HG02759 (cell line): ENCODE data around the gene NXPH2.

ENCODE experiments used
- ATAC-seq: cut with Tn5 transposase; IDR thresholded peaks from one replicate; pipeline ENCODE4 v1.9.1; 2021; ENCODE audit warnings: mild to moderate bottlenecking, moderate library complexity; ENCODE audit not compliant: unreplicated experiment

NXPH2 gene

GRCh38 chr2:138779781-138780445 lies at the start of gene NXPH2:
Gene NXPH2, minus strand, starts transcription at chr2:138780390. Its CDS starts 149 bp downstream, at chr2:138780241.
- no peak for ATAC-seq

DNA sequence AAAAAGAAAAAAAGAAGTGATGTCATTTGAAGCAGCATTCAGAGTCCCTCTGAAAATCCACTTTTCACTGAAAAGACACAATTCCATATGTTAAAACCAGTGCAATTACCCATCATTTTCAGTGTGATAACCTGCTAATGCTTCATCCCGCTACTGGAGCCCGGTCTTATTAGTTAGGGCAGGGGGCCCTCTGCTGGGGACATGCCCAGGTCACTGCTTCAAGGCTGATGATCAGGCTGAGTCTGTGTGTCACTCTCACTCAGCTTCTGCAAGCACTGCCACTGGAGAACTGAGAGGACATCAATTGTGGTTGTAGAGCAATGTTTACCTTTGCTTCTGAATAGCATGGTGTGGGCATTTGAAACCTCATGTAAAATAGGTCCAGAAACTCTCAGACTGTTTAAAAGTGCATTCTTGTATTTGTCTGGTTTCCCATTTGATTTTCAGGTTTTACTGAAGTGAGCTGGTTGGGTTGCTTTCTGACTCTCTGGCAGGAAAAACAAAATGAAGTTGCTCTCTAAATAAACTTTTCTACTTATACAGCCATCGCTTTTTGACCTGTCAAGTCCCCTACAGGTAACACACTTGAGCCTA lies 49.2 kb upstream of the NXPH2 start:
- ATAC-seq: peak; percentile 70

GRCh38 chr2:138827426-138828054 lies 47.4 kb upstream of the NXPH2 start:
- ATAC-seq: peak; percentile 78

DNA sequence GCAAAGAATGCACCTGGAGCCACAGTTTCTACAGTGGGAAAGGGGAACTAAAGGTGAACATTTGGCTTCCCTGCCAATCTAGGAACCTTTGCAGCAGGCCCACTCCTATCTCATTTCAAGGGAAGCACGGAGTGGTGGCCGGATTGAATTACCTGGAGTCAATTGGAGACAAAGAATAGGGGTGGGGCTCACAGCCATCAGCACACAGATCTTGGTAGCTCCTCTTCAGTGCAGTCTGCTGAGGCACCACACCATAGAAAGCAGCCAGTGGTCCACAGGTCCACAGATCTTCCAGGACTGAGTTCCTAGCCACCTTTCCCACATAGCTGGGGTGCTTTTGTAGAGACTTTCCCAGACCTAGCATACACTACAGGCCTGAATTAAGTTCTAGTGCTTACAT lies 43.5 kb upstream of the NXPH2 start:
- no peak for ATAC-seq

- no peak for ATAC-seq
These were observed 39.8 kb upstream of the NXPH2 start for GRCh38 chr2:138819964-138820363.

GRCh38 chr2:138818556-138818955 lies 38.4 kb upstream of the NXPH2 start:
- no peak for ATAC-seq

GRCh38 chr2:138814123-138814898 lies 34.1 kb upstream of the NXPH2 start:
- no peak for ATAC-seq

DNA sequence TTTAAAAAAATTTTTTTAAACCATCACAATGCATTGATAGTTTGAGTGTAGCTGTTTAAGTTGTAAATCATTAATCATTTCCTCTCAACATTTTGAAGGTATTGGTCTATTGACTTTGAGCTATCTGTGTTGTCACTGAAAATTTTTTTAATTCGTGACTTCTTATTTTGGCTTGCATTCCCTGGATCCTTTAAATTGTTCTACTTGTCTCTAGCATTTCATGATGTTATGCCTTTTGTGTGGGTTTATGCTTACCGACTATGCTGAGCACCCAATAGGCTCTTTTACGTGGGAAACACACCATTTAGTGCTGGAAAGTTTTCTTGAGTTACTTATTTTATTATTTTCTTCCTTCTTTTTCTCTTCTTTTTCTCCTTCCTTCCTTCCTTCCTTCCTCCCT lies 31.2 kb upstream of the NXPH2 start:
- no peak for ATAC-seq

GRCh38 chr2:138794724-138795123 lies 14.5 kb upstream of the NXPH2 start:
- no peak for ATAC-seq

DNA sequence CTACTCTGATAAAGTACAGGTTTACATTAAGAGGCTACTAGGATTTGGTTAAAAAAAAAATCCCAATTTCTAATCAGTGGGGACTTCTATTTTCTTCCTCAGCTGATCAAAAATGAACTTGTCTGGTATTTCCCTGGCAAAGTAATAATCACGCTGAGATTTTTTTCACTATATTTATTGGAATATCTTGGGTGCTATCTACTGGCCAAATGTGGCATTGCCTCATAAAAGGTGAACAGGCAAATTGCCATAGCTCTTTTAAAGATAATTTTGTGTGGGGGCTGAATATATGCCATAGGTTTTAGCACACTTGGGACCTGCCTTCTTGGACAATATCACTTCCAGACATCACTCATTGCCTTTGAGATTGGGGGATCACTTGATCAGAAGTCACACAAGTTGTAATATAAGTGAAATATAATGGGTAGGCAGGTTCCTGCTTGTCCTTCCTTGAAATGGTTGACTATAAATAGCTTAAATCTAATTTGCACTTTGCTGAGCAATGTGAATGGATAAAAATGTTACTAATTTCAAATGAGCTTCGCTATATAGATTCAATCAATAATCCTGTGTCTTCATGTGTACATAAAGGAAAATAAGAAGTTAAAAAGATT lies 7.0 kb upstream of the NXPH2 start:
- ATAC-seq: peak; percentile 64

GRCh38 chr2:138782383-138782782 lies 2.2 kb upstream of the NXPH2 start:
- ATAC-seq: peak; percentile 38

GRCh38 chr2:138780908-138781307 lies 718 bp upstream of the NXPH2 start:
- ATAC-seq: no peak

GRCh38 chr2:138780446-138780880 lies 273 bp upstream of the NXPH2 start:
- ATAC-seq: no peak

DNA sequence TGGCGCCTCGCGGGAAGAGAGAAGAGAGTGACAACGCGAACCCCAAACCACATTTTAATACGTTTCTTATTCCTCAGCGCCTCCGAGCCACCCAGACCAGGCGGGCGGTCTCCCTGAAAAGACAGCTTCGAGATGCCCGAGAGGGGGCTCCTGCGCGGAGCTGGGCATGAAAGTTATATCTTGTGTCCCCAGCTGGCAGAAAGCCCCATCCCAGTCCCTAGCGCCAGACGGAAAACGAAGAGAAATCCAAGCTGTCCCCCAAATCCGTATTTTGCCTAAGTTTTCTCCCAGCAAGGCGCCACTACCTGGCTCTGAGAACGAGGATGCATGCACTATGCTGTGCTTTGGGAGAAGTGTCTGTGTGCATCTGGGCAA lies 797 bp downstream of the NXPH2 start:
- no peak for ATAC-seq

DNA sequence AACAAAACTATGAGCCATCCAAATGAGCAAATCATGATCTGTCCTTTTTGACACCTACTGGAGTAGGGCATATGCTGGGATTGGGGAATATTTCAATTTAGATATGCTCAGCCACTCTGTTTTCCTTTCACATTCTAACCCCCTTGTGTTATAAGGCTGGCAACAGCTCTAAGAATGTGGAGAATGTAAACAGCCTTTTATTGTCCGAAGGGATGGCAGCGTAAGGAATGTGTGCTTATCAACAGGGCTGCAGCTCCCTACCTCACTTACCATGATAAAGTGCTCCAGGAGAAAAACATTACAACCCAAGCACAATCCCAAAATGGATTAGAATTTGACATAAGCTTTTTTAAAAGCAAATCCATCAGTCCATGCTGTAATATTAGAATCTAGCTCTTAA lies 2.2 kb downstream of the NXPH2 start:
- ATAC-seq: no peak

DNA sequence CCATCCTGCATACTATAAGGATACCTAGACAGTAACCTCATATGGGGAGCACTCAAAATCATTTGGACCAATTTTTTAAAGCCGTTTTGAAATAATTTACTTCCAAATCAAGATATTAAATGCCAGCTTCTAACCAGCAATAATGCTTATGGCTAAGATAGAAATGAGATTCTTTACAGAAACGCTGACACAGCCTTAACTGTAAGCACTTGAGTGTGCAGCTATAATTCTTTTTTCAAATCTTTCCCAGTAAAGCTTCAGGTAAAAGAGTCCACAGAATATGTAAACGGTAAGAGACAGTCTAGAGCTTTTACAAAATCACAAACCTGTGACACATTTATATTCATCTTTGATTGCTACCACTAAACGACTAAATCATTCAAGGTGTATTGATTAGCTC lies 4.5 kb downstream of the NXPH2 start:
- ATAC-seq: no peak

DNA sequence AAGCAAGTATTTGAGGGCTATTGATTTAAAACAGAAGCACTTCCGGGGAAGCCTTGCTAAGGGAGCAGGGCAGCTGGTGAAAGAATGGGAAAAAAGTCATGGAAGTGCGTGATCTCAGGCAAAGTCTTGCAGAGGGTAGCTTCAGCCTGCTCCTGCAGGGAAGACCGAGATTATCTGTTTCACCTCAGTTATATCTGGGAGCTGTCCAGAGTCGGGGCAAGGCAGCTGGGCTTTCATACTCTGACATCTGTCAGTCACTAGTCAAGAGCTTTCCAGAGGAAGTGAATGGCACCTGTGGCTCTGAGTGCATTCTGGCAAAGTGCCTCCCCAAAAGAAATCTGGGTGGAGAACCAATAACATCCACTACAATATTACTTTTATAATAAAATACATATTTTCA lies 8.7 kb downstream of the NXPH2 start:
- ATAC-seq: no peak

DNA sequence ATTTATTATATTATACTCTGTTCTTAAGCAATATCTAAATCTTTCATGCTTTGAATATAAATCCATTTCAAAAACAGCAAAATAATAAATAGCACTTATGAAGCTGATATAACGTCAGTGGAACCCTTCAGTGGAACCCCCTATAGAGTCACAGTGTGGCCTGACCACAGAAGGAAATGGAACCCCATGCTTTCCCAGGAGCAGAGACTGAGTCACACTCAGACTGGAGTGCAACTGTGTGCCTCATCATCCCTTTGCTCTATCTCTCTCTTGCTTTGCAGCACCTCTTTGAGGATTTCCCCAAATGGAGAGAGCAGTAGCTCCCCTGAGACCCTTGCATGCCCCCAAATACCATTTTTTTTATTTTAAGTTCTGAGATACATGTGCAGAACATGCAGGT lies 13.1 kb downstream of the NXPH2 start:
- ATAC-seq: no peak

GRCh38 chr2:138766464-138766863 lies 13.7 kb downstream of the NXPH2 start:
- no peak for ATAC-seq

GRCh38 chr2:138763971-138764370 lies 16.2 kb downstream of the NXPH2 start:
- ATAC-seq: no peak

DNA sequence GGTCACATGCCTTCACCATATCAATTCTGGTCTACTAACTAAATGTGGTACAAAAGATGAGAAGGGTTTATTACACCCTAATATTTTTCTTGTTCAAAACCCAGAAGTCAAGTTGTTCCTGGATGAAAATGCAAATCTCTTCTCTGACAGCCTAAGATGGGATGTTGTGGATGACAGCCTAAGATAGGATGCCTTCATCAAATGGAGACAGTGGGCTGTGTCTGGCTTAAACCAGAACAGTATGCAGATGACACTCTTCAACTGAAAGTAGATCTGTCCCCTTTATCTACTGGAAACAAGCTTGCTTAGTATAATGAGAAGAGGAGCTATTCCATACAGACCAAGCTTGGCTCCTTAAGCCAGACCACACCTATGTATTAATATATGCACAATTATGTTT lies 17.7 kb downstream of the NXPH2 start:
- ATAC-seq: no peak
